ENCODE measurements around the gene TRIM2. TPM values are rescaled to one million over a fixed set of nuclear protein-coding genes. Genes with fewer than 3 reads are reported as not detected.

The TRIM2 gene
- total RNA-seq, 2 experiments from 2014 or later = 1.9 to 3.4 TPM

DNA sequence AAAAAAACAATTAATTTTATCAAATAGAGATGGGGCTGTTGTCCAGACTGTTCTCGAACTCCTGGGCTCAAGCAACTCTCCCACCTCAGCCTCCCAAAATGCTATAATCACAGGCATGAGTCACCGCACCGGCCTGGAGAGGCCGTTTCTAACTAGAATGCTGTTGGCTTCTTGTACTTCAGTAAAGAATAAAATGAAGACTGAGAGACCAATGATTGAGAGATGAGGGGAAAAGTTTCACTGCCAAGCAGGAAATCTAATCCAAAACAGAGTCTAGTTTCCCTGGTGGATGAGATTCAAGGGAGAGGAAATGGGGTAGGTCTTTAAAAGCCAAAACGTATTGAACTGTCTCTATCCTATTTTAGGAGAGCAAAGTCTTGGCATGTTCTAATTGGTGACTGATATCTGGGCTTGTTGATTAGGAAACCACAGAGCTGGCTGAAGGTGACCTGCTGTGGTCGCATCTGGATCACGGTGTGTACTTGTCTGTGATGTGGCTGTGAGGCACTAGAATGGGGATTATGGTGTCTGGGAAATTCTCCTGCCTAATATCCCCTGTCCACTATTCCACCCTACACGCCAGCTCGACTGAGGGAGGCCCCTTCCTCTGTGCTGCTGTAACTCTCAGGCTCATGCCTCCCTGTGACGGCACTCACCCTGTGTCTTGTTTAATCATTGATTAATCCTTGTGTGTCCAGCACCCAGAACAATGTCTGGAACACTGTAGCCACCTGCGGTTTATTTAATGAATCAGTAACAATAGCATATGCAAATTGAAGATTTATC is 15.0 kb upstream of the TRIM2 start:
- Mint-ChIP-seq H3K9me3 (no peaks in the 10 kb centered on the region), H3K27me3 (no peaks in the 10 kb centered on the region), H3K27ac (no peak overlapping the region), H3K4me1 (ENCODE audit: low read depth) (no peaks in the 10 kb centered on the region), H3K4me3 (no peak overlapping the region), H3K36me3 (ENCODE audit: low read depth) (no peaks in the 10 kb centered on the region)
- Histone ChIP-seq H3K9me3 (ENCODE audit: control insufficient read depth in 1 of 2, insufficient read depth in 1 of 2, low read length in 2 of 2) (no peaks in the 10 kb centered on the region), H3K4me1 (ENCODE audit: insufficient read depth, low read length) (no peaks in the 10 kb centered on the region), H3K36me3 (ENCODE audit: insufficient read depth, low read length) (no peaks in the 10 kb centered on the region), H3K4me3 (ENCODE audit: low read length) (no peak overlapping the region), H3K27me3 (ENCODE audit: control insufficient read depth in 1 of 2, insufficient read depth in 2 of 2, low read length in 2 of 2) (no peaks in the 10 kb centered on the region), H3K27ac (ENCODE audit: low read depth in 1 of 2, low read length in 2 of 2) (no peak overlapping the region)
- CTCF ChIA-PET = no interaction called here
- DNase-seq = no peak
- intact Hi-C loops (cut with DNase I, micrococcal nuclease) = no loop called here
- ATAC-seq (ENCODE audit: poor library complexity) = no peak
- POLR2A ChIA-PET = no interaction called here
- TF ChIP-seq, protein P1, sequence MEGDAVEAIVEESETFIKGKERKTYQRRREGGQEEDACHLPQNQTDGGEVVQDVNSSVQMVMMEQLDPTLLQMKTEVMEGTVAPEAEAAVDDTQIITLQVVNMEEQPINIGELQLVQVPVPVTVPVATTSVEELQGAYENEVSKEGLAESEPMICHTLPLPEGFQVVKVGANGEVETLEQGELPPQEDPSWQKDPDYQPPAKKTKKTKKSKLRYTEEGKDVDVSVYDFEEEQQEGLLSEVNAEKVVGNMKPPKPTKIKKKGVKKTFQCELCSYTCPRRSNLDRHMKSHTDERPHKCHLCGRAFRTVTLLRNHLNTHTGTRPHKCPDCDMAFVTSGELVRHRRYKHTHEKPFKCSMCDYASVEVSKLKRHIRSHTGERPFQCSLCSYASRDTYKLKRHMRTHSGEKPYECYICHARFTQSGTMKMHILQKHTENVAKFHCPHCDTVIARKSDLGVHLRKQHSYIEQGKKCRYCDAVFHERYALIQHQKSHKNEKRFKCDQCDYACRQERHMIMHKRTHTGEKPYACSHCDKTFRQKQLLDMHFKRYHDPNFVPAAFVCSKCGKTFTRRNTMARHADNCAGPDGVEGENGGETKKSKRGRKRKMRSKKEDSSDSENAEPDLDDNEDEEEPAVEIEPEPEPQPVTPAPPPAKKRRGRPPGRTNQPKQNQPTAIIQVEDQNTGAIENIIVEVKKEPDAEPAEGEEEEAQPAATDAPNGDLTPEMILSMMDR (IDR thresholded peaks at IDR 0.05) = no peak

DNA sequence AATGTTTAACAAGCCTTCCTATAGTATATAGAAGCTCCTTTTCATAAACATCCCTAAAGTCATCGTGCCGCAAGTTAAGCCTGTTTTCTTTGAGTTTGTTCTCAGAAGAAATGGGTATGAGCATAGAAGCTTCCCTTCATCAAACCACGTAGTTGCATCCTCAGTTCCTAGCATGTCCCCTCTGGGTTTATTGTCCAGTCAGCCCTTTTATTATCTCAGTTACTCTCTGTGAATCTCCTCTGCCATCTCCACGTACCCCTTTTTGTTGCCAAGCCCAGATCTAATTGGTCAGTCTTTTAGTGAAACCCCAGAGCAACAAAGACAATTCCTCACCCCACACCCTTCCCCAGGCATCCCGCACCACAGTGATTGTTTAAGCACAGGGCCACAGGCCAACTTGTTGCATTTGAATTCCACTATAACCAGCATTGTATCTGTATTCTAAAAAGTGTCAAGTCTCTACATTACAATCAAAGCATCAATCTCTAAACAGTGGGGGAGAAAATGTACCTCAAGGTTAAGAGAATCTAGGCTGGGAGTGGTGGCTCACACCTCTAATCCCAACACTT is 12.4 kb upstream of the TRIM2 start:
- Histone ChIP-seq H3K36me3 (ENCODE audit: insufficient read depth, low read length) (no peaks in the 10 kb centered on the region), H3K9me3 (ENCODE audit: control insufficient read depth in 1 of 2, insufficient read depth in 1 of 2, low read length in 2 of 2) (no peaks in the 10 kb centered on the region), H3K4me1 (ENCODE audit: insufficient read depth, low read length) (no peaks in the 10 kb centered on the region), H3K27me3 (ENCODE audit: control insufficient read depth in 1 of 2, insufficient read depth in 2 of 2, low read length in 2 of 2) (no peaks in the 10 kb centered on the region), H3K4me3 (ENCODE audit: low read length) (no peak overlapping the region), H3K27ac (ENCODE audit: low read depth in 1 of 2, low read length in 2 of 2) (no peak overlapping the region)
- no peaks in the 10 kb centered on the region for H3K27me3 Mint-ChIP-seq
- no peak overlapping the region for H3K27ac Mint-ChIP-seq
- H3K36me3 Mint-ChIP-seq (ENCODE audit: low read depth) = no peaks in the 10 kb centered on the region
- TF ChIP-seq, protein P1 (IDR thresholded peaks at IDR 0.05) = no peak
- POLR2A ChIA-PET = no interaction called here
- CTCF ChIA-PET = no interaction called here
- ATAC-seq (ENCODE audit: poor library complexity) (no peak), DNase-seq (no peak)
- no peaks in the 10 kb centered on the region for H3K9me3 Mint-ChIP-seq
- no peak overlapping the region for H3K4me3 Mint-ChIP-seq
- intact Hi-C loops (cut with DNase I, micrococcal nuclease) = no loop called here
- H3K4me1 Mint-ChIP-seq (ENCODE audit: low read depth) = no peaks in the 10 kb centered on the region

DNA sequence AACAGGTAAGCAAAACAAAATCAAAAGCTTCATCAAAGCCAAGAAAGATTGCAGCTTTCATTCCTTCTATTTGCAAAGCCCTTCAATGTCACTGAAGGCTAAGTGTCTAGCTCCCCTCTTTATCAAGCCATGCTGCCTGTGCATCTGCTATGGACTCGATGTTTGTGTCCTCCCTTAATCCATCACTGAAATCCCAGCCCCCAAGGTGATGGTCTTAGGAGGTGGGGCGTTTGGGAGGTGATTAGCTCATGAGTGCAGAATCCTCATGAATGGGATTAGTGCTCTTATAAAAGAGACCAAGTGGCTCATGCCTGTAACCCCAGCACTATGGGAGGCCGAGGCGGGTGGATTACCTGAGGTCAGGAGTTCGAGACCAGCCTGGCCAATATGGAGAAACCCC is 6.9 kb upstream of the TRIM2 start:
- CTCF ChIA-PET = no interaction called here
- Mint-ChIP-seq H3K27me3 (no peaks in the 10 kb centered on the region), H3K27ac (no peak overlapping the region), H3K4me3 (no peak overlapping the region), H3K9me3 (no peaks in the 10 kb centered on the region), H3K4me1 (ENCODE audit: low read depth) (no peaks in the 10 kb centered on the region), H3K36me3 (ENCODE audit: low read depth) (no peaks in the 10 kb centered on the region)
- POLR2A ChIA-PET = no interaction called here
- no peak overlapping the region for H3K27ac ChIP-seq (ENCODE audit: low read depth in 1 of 2, low read length in 2 of 2)
- TF ChIP-seq, protein P1 (IDR thresholded peaks at IDR 0.05) = no peak
- no peak for DNase-seq
- no peak for ATAC-seq (ENCODE audit: poor library complexity)
- H3K4me3 ChIP-seq (ENCODE audit: low read length) = no peak overlapping the region
- H3K4me1 ChIP-seq (ENCODE audit: insufficient read depth, low read length) = peaks cover 3% of the 10 kb centered on the region
- H3K27me3 ChIP-seq (ENCODE audit: control insufficient read depth in 1 of 2, insufficient read depth in 2 of 2, low read length in 2 of 2) = no peaks in the 10 kb centered on the region
- H3K9me3 ChIP-seq (ENCODE audit: control insufficient read depth in 1 of 2, insufficient read depth in 1 of 2, low read length in 2 of 2) = no peaks in the 10 kb centered on the region
- no peaks in the 10 kb centered on the region for H3K36me3 ChIP-seq (ENCODE audit: insufficient read depth, low read length)
- intact Hi-C loops (cut with DNase I, micrococcal nuclease) = no loop called here
